ENCODE measurements around the gene KANK4.

DNA sequence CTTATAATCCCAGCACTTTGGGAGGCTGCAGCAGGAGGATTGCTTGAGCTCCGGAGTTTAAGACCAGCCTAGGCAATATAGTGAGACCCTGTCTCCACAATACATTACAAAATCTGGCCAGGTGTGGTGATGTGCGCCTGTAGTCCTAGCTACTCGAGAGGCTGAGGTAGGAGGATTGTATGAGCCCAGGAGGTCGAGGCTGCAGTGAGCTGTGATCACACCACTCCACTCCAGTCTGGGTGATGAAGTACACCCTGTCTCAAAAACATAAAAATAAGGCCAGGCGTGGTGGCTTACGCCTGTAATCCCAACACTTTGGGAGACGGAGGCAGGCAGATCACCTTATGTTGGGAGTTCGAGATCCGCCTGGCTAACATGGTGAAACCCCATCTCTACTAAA is 96.9 kb downstream of the KANK4 start:
- TF ChIP-seq EP300 (IDR thresholded peaks at IDR 0.05) (no peak), POLR2A (IDR thresholded peaks at IDR 0.05) (no peak)
- TF ChIP-seq, protein P1, sequence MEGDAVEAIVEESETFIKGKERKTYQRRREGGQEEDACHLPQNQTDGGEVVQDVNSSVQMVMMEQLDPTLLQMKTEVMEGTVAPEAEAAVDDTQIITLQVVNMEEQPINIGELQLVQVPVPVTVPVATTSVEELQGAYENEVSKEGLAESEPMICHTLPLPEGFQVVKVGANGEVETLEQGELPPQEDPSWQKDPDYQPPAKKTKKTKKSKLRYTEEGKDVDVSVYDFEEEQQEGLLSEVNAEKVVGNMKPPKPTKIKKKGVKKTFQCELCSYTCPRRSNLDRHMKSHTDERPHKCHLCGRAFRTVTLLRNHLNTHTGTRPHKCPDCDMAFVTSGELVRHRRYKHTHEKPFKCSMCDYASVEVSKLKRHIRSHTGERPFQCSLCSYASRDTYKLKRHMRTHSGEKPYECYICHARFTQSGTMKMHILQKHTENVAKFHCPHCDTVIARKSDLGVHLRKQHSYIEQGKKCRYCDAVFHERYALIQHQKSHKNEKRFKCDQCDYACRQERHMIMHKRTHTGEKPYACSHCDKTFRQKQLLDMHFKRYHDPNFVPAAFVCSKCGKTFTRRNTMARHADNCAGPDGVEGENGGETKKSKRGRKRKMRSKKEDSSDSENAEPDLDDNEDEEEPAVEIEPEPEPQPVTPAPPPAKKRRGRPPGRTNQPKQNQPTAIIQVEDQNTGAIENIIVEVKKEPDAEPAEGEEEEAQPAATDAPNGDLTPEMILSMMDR (IDR thresholded peaks at IDR 0.05) = no peak
